Naive thymus-derived CD4-positive, alpha-beta T cell (primary cell): ENCODE results near the gene TRABD2B. TPM values are rescaled to one million over a fixed set of nuclear protein-coding genes. Genes with fewer than 3 reads are reported as not detected.

Source experiments
- ATAC-seq: fragments of 150-1000 bp; cut with Tn5 transposase; 2 replicates; pipeline ENCODE4 v1.10.0; 2021; ENCODE audit warnings: mild to moderate bottlenecking, moderate library complexity
- CTCF ChIA-PET: fragments of 350-600 bp; sonication (Branson Sonifier 250); formaldehyde crosslinking; loops from one replicate; lab custom pipeline; 2021; ENCODE audit warnings: antibody characterized with exemption; lab: Charles Lee
- POLR2A ChIA-PET: fragments of 350-600 bp; sonication (Branson Sonifier 250); formaldehyde crosslinking; loops from one replicate; lab custom pipeline; 2021; ENCODE audit warnings: antibody characterized with exemption, inconsistent platforms; lab: Charles Lee
- DNase-seq, 9 donors: peaks; one replicate each; pipeline versions ENCODE4 v3.0.0 to v3.0.0-alpha.2; 2020 to 2022; ENCODE audit warnings: mixed read lengths in 1 of 9
- H3K27ac ChIP-seq: one replicate; pipeline ENCODE4 v1.7.0; 2013; ENCODE audit warnings: mild to moderate bottlenecking, low read depth, low read length, moderate library complexity
- H3K27me3 ChIP-seq, 2 donors: one replicate each; pipeline ENCODE4 v1.7.0; 2013; ENCODE audit warnings: low read length in 2 of 2, mild to moderate bottlenecking in 2 of 2, moderate library complexity in 2 of 2; ENCODE audit not compliant: control insufficient read depth in 2 of 2, insufficient read depth in 2 of 2
- H3K36me3 ChIP-seq, 3 experiments: 1 replicate in 2 of 3; 2 replicates in 1 of 3; pipeline ENCODE4 v1.7.0; 2013; ENCODE audit warnings: low read length in 3 of 3, mild to moderate bottlenecking in 3 of 3, moderate library complexity in 1 of 3; ENCODE audit not compliant: insufficient read depth in 3 of 3, control insufficient read depth in 2 of 3
- H3K4me1 ChIP-seq, 2 donors: one replicate each; pipeline ENCODE4 v1.7.0; 2013; ENCODE audit warnings: low read length in 2 of 2, mild to moderate bottlenecking in 2 of 2, moderate library complexity in 1 of 2; ENCODE audit not compliant: control insufficient read depth in 2 of 2, insufficient read depth in 2 of 2
- H3K4me3 ChIP-seq: 2 replicates; pipeline ENCODE4 v1.7.0; 2013; ENCODE audit warnings: mild to moderate bottlenecking, low read length
- H3K9me3 ChIP-seq, 3 experiments: 1 replicate in 2 of 3; 2 replicates in 1 of 3; pipeline ENCODE4 v1.7.0; 2013; ENCODE audit warnings: low read length in 3 of 3; ENCODE audit not compliant: control insufficient read depth in 2 of 3
- H3K27ac Mint-ChIP-seq, 9 donors: one replicate each; pipeline ENCODE4 v1.8.0; 2020 to 2022; ENCODE audit warnings: mixed read lengths in 9 of 9, mild to moderate bottlenecking in 8 of 9, moderate library complexity in 5 of 9, inconsistent platforms in 2 of 9
- H3K27me3 Mint-ChIP-seq, 5 donors: one replicate each; pipeline ENCODE4 v1.8.0; 2021 to 2022; ENCODE audit warnings: mixed read lengths in 5 of 5, mild to moderate bottlenecking in 1 of 5
- H3K36me3 Mint-ChIP-seq, 5 donors: one replicate each; pipeline ENCODE4 v1.8.0; 2020 to 2022; ENCODE audit warnings: mixed read lengths in 5 of 5, mild to moderate bottlenecking in 3 of 5, inconsistent platforms in 1 of 5
- H3K4me1 Mint-ChIP-seq, 7 donors: one replicate each; pipeline ENCODE4 v1.8.0; 2020 to 2022; ENCODE audit warnings: mixed read lengths in 7 of 7, mild to moderate bottlenecking in 3 of 7, inconsistent platforms in 1 of 7
- H3K4me3 Mint-ChIP-seq, 10 donors: one replicate each; pipeline ENCODE4 v1.8.0; 2020 to 2022; ENCODE audit warnings: mild to moderate bottlenecking in 10 of 10, mixed read lengths in 10 of 10, moderate library complexity in 6 of 10, inconsistent platforms in 2 of 10
- H3K9me3 Mint-ChIP-seq, 11 donors: one replicate each; pipeline ENCODE4 v1.8.0; 2020 to 2022; ENCODE audit warnings: mixed read lengths in 11 of 11, mild to moderate bottlenecking in 4 of 11, inconsistent platforms in 1 of 11, moderate library complexity in 1 of 11
- intact Hi-C, 2 donors: fragments of 100-400 bp; cut with micrococcal nuclease; formaldehyde crosslinking; loops; one replicate each; pipeline ENCODE4 v1.15.1; 2023
- polyA plus RNA-seq, 2 donors: library from polyadenylated mRNA; unstranded; fragments of 300-500 nt; fragmentation: Illumina TruSeq; gene quantifications; one replicate each; pipeline ENCODE4 v1.2.3, GENCODE V29; 2021
- total RNA-seq, 6 experiments: library from RNA in 5 of 6; stranded (reverse) in 5 of 6; gene quantifications; 1 replicate in 5 of 6; 2 replicates in 1 of 6; pipeline ENCODE4 v1.2.3 and lab custom pipeline; 2021 to 2026

Gene TRABD2B
- total and polyA plus RNA-seq, 7 experiments from 2014 or later = not detected

DNA sequence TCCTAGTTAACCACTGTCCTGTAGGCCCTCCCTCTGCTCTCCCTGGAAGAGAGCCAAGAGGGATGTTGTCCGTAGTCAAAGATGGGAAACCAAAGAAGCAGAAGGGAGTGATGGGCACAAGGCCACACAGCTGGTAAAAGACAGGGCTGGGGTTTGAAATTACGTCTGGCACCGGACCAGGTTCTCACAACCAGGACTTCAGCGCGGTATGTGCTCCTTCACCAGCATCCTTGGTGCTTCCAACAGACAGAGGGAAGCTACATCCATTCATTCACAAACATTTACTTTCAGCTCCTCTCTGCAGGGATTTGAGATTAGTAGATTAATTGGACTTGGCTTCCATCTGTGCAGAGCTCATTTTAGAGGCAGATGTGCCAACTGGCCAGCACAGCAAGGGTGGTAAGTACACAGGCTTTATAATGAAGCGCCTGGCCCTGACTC lies 191.2 kb downstream of the TRABD2B start:
- Mint-ChIP-seq H3K4me3 (no peak overlapping the region), H3K4me1 (no peaks in the 10 kb centered on the region), H3K27me3 (peaks cover 0 to 6% (median 0%) of the 10 kb centered on the region in 5 donors), H3K9me3 (no peaks in the 10 kb centered on the region), H3K27ac (no peak overlapping the region), H3K36me3 (no peaks in the 10 kb centered on the region)
- Histone ChIP-seq H3K4me3 (no peak overlapping the region), H3K27me3 (no peaks in the 10 kb centered on the region), H3K36me3 (no peaks in the 10 kb centered on the region), H3K4me1 (no peaks in the 10 kb centered on the region), H3K27ac (no peak overlapping the region), H3K9me3 (no peaks in the 10 kb centered on the region)
- POLR2A ChIA-PET = no interaction called here
- ATAC-seq (no peak), DNase-seq (no peak)
- CTCF ChIA-PET = no interaction called here
- intact Hi-C loops = no loop called here

DNA sequence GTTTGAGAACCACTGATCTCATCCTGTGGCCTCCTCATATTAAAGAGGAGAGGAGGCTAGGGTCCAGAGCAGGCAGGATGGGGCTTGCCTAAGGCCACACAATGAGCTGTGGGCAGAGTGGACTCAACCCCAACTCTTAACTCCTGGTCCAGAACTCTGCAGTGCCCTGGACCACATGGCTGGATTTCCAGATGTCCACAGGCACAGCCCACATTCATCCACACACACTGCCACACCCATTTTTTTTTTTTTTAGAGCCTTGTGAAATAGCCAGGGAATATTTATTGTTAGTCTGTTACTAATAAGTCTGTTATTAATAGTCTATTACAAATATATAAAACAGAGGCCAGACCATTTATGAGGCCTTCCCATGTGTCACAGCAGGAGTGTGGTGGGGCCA lies 192.2 kb downstream of the TRABD2B start:
- ATAC-seq = no peak
- Mint-ChIP-seq H3K4me3 (no peak overlapping the region), H3K36me3 (no peaks in the 10 kb centered on the region), H3K4me1 (no peaks in the 10 kb centered on the region), H3K27me3 (no peaks in the 10 kb centered on the region), H3K9me3 (no peaks in the 10 kb centered on the region), H3K27ac (no peak overlapping the region)
- H3K27me3 ChIP-seq = no peaks in the 10 kb centered on the region
- DNase-seq = no peak
- H3K4me3 ChIP-seq = no peak overlapping the region
- intact Hi-C loops = no loop called here
- no peak overlapping the region for H3K27ac ChIP-seq
- CTCF ChIA-PET = no interaction called here
- POLR2A ChIA-PET = no interaction called here
- H3K36me3 ChIP-seq = no peaks in the 10 kb centered on the region
- no peaks in the 10 kb centered on the region for H3K4me1 ChIP-seq
- no peaks in the 10 kb centered on the region for H3K9me3 ChIP-seq

DNA sequence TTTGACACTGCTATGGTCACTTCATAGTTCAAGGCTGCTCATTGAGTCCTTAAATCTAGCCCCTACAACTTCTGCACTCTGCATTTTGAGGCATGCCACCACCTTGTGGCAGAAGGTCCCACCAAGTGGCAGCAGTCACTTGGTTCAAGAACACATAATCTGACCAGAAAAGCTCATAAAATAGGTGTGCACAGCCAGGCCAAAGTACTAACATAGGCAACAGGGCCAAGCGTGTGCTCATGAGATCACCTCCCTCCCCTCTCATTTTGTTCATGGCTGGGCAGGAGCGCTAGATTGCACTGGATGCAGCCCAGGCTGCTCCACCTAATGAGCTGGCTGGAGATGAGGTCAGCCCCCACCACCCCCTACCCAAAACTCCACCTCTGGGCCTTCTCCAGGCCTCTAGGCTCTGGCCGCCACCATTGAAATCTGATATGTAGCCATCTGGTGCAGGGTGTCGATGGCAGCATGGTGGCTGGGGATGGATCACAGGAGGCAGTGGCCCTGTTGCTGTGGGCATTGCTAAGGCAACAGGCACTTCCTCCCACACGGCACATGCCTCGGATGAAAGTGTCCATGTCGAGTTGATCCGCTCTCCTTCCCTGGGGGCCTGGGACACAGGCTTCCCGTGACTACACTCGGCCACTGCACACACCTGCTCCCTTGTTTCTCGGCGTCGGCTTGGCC lies 193.2 kb downstream of the TRABD2B start:
- no peaks in the 10 kb centered on the region for H3K27me3 Mint-ChIP-seq
- no peak overlapping the region for H3K27ac Mint-ChIP-seq
- Histone ChIP-seq H3K36me3 (no peaks in the 10 kb centered on the region), H3K27ac (no peak overlapping the region), H3K4me1 (no peaks in the 10 kb centered on the region), H3K4me3 (no peak overlapping the region), H3K27me3 (no peaks in the 10 kb centered on the region), H3K9me3 (no peaks in the 10 kb centered on the region)
- ATAC-seq (no peak), DNase-seq (no peak)
- H3K4me3 Mint-ChIP-seq = no peak overlapping the region
- intact Hi-C loops = no loop called here
- ChIA-PET CTCF (no interaction called here), POLR2A (no interaction called here)
- no peaks in the 10 kb centered on the region for H3K36me3 Mint-ChIP-seq
- no peaks in the 10 kb centered on the region for H3K9me3 Mint-ChIP-seq
- H3K4me1 Mint-ChIP-seq = no peaks in the 10 kb centered on the region

DNA sequence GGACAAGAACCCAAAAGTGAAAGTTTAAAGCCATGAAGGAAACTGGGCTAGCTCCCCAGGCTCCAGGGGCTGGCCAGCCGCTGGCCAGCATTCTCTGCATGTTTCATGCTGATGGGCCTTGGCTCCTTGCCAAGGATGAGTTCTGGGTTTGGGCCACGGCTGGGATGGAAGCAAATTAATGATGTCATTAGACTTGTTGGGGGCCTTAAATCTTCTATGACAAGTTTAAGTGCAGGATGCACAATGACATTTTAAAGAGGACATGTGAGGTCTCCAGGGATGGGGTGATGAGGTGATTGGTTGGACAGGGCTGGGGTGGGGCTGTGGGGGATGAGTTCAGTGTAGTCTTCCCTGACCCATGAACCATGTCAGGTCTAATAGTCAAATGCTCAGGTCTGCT lies 199.6 kb downstream of the TRABD2B start:
- Mint-ChIP-seq H3K9me3 (no peaks in the 10 kb centered on the region), H3K36me3 (no peaks in the 10 kb centered on the region), H3K27ac (no peak overlapping the region), H3K4me1 (peaks cover 0 to 1% (median 0%) of the 10 kb centered on the region in 7 donors), H3K27me3 (no peaks in the 10 kb centered on the region), H3K4me3 (no peak overlapping the region)
- no peaks in the 10 kb centered on the region for H3K4me1 ChIP-seq
- H3K27me3 ChIP-seq = no peaks in the 10 kb centered on the region
- intact Hi-C loops = no loop called here
- no peak overlapping the region for H3K4me3 ChIP-seq
- ATAC-seq = no peak
- no peak for DNase-seq
- H3K9me3 ChIP-seq = no peaks in the 10 kb centered on the region
- ChIA-PET POLR2A (no interaction called here), CTCF (no interaction called here)
- no peak overlapping the region for H3K27ac ChIP-seq
- no peaks in the 10 kb centered on the region for H3K36me3 ChIP-seq

DNA sequence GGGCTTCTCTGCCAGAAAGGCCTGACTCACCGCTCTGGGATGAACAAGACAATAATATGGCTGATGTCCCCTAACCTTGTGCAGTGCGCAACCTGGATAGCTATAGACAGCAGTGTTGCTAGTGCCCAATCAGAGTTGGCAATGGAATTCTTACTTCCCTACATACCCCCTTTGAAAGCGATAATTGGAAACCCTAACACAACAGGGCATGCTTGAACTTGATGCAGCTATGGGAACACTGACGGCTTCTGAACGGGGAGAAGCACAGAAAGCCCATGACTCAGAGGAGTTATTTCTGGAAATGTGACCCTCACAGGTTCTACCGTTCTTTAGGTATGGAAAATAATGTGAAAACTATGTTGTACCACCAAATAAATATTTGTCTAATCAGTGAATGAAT lies 200.6 kb downstream of the TRABD2B start:
- no peak overlapping the region for H3K27ac Mint-ChIP-seq

GRCh38 chr1:47795102-47795501 lies 202.1 kb downstream of the TRABD2B start:
- ATAC-seq = no peak
- Mint-ChIP-seq H3K4me3 (no peak overlapping the region), H3K4me1 (peaks cover 0 to 1% (median 0%) of the 10 kb centered on the region in 7 donors), H3K27ac (no peak overlapping the region), H3K27me3 (no peaks in the 10 kb centered on the region), H3K36me3 (no peaks in the 10 kb centered on the region), H3K9me3 (no peaks in the 10 kb centered on the region)
- H3K27ac ChIP-seq = no peak overlapping the region
- H3K4me3 ChIP-seq = no peak overlapping the region
- H3K4me1 ChIP-seq = no peaks in the 10 kb centered on the region
- ChIA-PET CTCF (no interaction called here), POLR2A (no interaction called here)
- DNase-seq = no peak
- intact Hi-C loops = no loop called here
- H3K9me3 ChIP-seq = no peaks in the 10 kb centered on the region
- no peaks in the 10 kb centered on the region for H3K36me3 ChIP-seq
- H3K27me3 ChIP-seq = no peaks in the 10 kb centered on the region

More for the DNA sequence above, 200.6 kb downstream of the TRABD2B start:
- H3K4me3 Mint-ChIP-seq = no peak overlapping the region
- H3K36me3 Mint-ChIP-seq = no peaks in the 10 kb centered on the region
- ChIA-PET CTCF (no interaction called here), POLR2A (no interaction called here)
- Histone ChIP-seq H3K4me1 (no peaks in the 10 kb centered on the region), H3K36me3 (no peaks in the 10 kb centered on the region), H3K27ac (no peak overlapping the region), H3K27me3 (no peaks in the 10 kb centered on the region), H3K4me3 (no peak overlapping the region), H3K9me3 (no peaks in the 10 kb centered on the region)
- no peaks in the 10 kb centered on the region for H3K27me3 Mint-ChIP-seq
- peaks cover 0 to 1% (median 0%) of the 10 kb centered on the region in 7 donors for H3K4me1 Mint-ChIP-seq
- no peak for ATAC-seq
- no peak for DNase-seq
- no peaks in the 10 kb centered on the region for H3K9me3 Mint-ChIP-seq
- intact Hi-C loops = no loop called here

- Histone ChIP-seq H3K27ac (no peak overlapping the region), H3K36me3 (no peaks in the 10 kb centered on the region), H3K4me3 (no peak overlapping the region), H3K9me3 (no peaks in the 10 kb centered on the region), H3K27me3 (no peaks in the 10 kb centered on the region), H3K4me1 (no peaks in the 10 kb centered on the region)
- intact Hi-C loops = no loop called here
- peaks cover 0 to 1% (median 0%) of the 10 kb centered on the region in 5 donors for H3K27me3 Mint-ChIP-seq
- no peak for ATAC-seq
- no peak overlapping the region for H3K4me3 Mint-ChIP-seq
- peaks cover 0 to 1% (median 0%) of the 10 kb centered on the region in 7 donors for H3K4me1 Mint-ChIP-seq
- no peaks in the 10 kb centered on the region for H3K36me3 Mint-ChIP-seq
- no peak overlapping the region for H3K27ac Mint-ChIP-seq
- H3K9me3 Mint-ChIP-seq = no peaks in the 10 kb centered on the region
- DNase-seq = no peak
- ChIA-PET POLR2A (no interaction called here), CTCF (no interaction called here)
Measured at GRCh38 chr1:47794530-47794929, 202.7 kb downstream of the TRABD2B start.
